Endothelial cell of umbilical vein (primary cell): ENCODE measurements around the gene ADARB2. TPM values are rescaled to one million over a fixed set of nuclear protein-coding genes. Genes with fewer than 3 reads are reported as not detected.

ENCODE experiments used
- BruUV-seq: library from RNA; stranded (reverse); fragments of 400-500 nt; replicated peaks from 2 replicates; lab custom pipeline; 2021; lab: Mats Ljungman, UMichigan
- CTCF ChIA-PET: fragments of 300-600, 350-600 bp; sonication (Branson Sonifier 250); formaldehyde crosslinking; loops from one replicate; lab custom pipeline; 2021; ENCODE audit warnings: antibody characterized with exemption, inconsistent platforms; lab: Charles Lee
- POLR2A ChIA-PET: fragments of 300-600, 350-600 bp; sonication (Branson Sonifier 250); formaldehyde crosslinking; loops from one replicate; lab custom pipeline; 2021; ENCODE audit warnings: antibody characterized with exemption, inconsistent platforms; lab: Charles Lee
- DNase-seq: peaks from one replicate; pipeline ENCODE4 v3.0.0-alpha.2; 2011; ENCODE audit warnings: low read depth, low spot score
- FAIRE-seq: peaks from 2 replicates; lab custom pipeline; 2011; peaks lifted over from hg19 to GRCh38; lab: Jason Lieb, UNC
- H2AFZ ChIP-seq: 2 replicates; pipeline ENCODE4 v1.6.0; 2012; ENCODE audit warnings: low read depth, low read length, control low read depth, inconsistent platforms
- H3K27ac ChIP-seq: 2 replicates; pipeline ENCODE4 v1.5.1; 2011; ENCODE audit warnings: low read depth, mild to moderate bottlenecking, control low read depth, low read length, moderate library complexity; ENCODE audit not compliant: insufficient read depth
- H3K27me3 ChIP-seq, 2 experiments: 2 replicates each; pipeline versions ENCODE4 v1.6.0 to v1.6.1; 2011; ENCODE audit warnings: low read length in 2 of 2, mixed read lengths in 1 of 2; ENCODE audit not compliant: control insufficient read depth in 2 of 2, insufficient read depth in 2 of 2
- H3K36me3 ChIP-seq, 2 experiments: 2 replicates in 1 of 2; 3 replicates in 1 of 2; pipeline ENCODE4 v1.5.1; 2011; ENCODE audit warnings: low read length in 2 of 2, mild to moderate bottlenecking in 1 of 2, moderate library complexity in 1 of 2; ENCODE audit not compliant: control insufficient read depth in 2 of 2, insufficient read depth in 2 of 2; ENCODE audit errors: extremely low read depth in 1 of 2
- H3K4me1 ChIP-seq: 3 replicates; pipeline ENCODE4 v1.5.1; 2011; ENCODE audit warnings: mild to moderate bottlenecking, low read length; ENCODE audit not compliant: control insufficient read depth, insufficient read depth; ENCODE audit errors: extremely low read depth
- H3K4me2 ChIP-seq: 2 replicates; pipeline ENCODE4 v1.6.1; 2011; ENCODE audit warnings: low read length, control low read depth, mixed read lengths; ENCODE audit not compliant: insufficient read depth
- H3K4me3 ChIP-seq, 3 experiments: fragments of 200-600 bp in 1 of 3; sonication (generic), shearing (Covaris generic) in 1 of 3; replicated peaks in 1 of 3; 2 replicates each; pipeline ENCODE4 v1.5.1; 2011 to 2016; ENCODE audit warnings: control low read depth in 3 of 3, low read length in 3 of 3, mild to moderate bottlenecking in 2 of 3, inconsistent platforms in 1 of 3, low read depth in 1 of 3, moderate library complexity in 1 of 3; ENCODE audit not compliant: insufficient read depth in 1 of 3
- H3K79me2 ChIP-seq: 2 replicates; pipeline ENCODE4 v1.6.0; 2012; ENCODE audit warnings: low read length, inconsistent platforms; ENCODE audit not compliant: control insufficient read depth, insufficient read depth
- H3K9ac ChIP-seq: replicated peaks from 2 replicates; pipeline ENCODE3; 2011; ENCODE audit warnings: low read length, control low read depth; ENCODE audit not compliant: insufficient read depth; ENCODE audit errors: extremely low read depth
- H3K9me1 ChIP-seq: replicated peaks from 3 replicates; pipeline ENCODE4 v1.6.0; 2011; ENCODE audit warnings: mild to moderate bottlenecking, low read length; ENCODE audit not compliant: control insufficient read depth, insufficient read depth; ENCODE audit errors: extremely low read depth
- H3K9me3 ChIP-seq: replicated peaks from 2 replicates; pipeline ENCODE4 v1.5.1; 2012; ENCODE audit warnings: low read length, inconsistent platforms; ENCODE audit not compliant: control insufficient read depth, insufficient read depth
- H4K20me1 ChIP-seq: replicated peaks from 2 replicates; pipeline ENCODE3; 2011; ENCODE audit warnings: mild to moderate bottlenecking, low read length; ENCODE audit not compliant: control insufficient read depth, insufficient read depth; ENCODE audit errors: extremely low read depth
- FOS ChIP-seq: IDR thresholded peaks from 2 replicates; pipeline ENCODE4 v1.6.1; 2011; ENCODE audit warnings: mild to moderate bottlenecking, low read length, moderate library complexity, borderline replicate concordance; ENCODE audit not compliant: insufficient read depth
- GATA2 ChIP-seq: IDR thresholded peaks from 2 replicates; pipeline ENCODE4 v1.7.0; 2011; ENCODE audit warnings: low read depth, mild to moderate bottlenecking, moderate library complexity, mixed read lengths, low read length; ENCODE audit not compliant: insufficient read length, insufficient read depth
- MAX ChIP-seq: IDR thresholded peaks from 2 replicates; pipeline ENCODE4 v1.6.1; 2011; ENCODE audit not compliant: insufficient read depth, insufficient read length
- POLR2A ChIP-seq: IDR thresholded peaks from 2 replicates; pipeline ENCODE4 v1.6.1; 2012; ENCODE audit warnings: low read depth, mild to moderate bottlenecking, control low read depth, low read length
- dilution Hi-C: fragments of 300-500 bp; cut with MboI; formaldehyde crosslinking; loops from one replicate; pipeline ENCODE4 v1.15.0; 2019; ENCODE audit warnings: low sequenced_read_pairs; ENCODE audit not compliant: extremely low pct_ligation_motif_present
- intact Hi-C: fragments of 100-400 bp; cut with micrococcal nuclease; formaldehyde crosslinking; loops from one replicate; pipeline ENCODE4 v1.10.0; 2022
- polyA plus RNA-seq, 4 experiments: library from polyadenylated mRNA; depleted of rRNA in 3 of 4; stranded (reverse) in 3 of 4; unstranded in 1 of 4; fragments of >200 nt; gene quantifications; 2 replicates each; pipeline versions ENCODE4 v1.2.1 to v1.2.3, GENCODE V29; 2011 to 2012; ENCODE audit warnings: missing spikeins in 1 of 4
- total RNA-seq: library from RNA; stranded (reverse); gene quantifications from 2 replicates; pipeline ENCODE4 v1.2.3, GENCODE V29; 2021
- TF ChIP-seq, protein P1 (sequence below), 2 donors: IDR thresholded peaks; 1 replicate in 1 of 2; 2 replicates in 1 of 2; pipeline ENCODE4 v1.5.1; 2011; ENCODE audit warnings: low read length in 2 of 2, mild to moderate bottlenecking in 2 of 2, moderate library complexity in 2 of 2, control low read depth in 1 of 2, inconsistent platforms in 1 of 2, low read depth in 1 of 2; ENCODE audit not compliant: insufficient read depth in 1 of 2; ENCODE audit errors: extremely low read depth in 1 of 2

ADARB2 gene
- total and polyA plus RNA-seq, 2 donors (not counting 3 experiments of a cell fraction or from before 2014, with no cell fraction given) = not detected

GRCh38 chr10:1309617-1310270 lies 427.6 kb downstream of the ADARB2 start:
- dilution Hi-C loops (no loop called here), intact Hi-C loops (no loop called here)
- no peak for FAIRE-seq
- no peaks in the 10 kb centered on the region for H3K4me1 ChIP-seq
- H2AFZ ChIP-seq = no peak overlapping the region
- CTCF ChIA-PET = no interaction called here
- no TSS peak for BruUV-seq
- no peaks in the 10 kb centered on the region for H3K79me2 ChIP-seq
- H3K9me3 ChIP-seq = no peaks in the 10 kb centered on the region
- no peak overlapping the region for H3K9ac ChIP-seq
- no peak overlapping the region for H3K4me2 ChIP-seq
- no peaks in the 10 kb centered on the region for H3K36me3 ChIP-seq
- H3K27ac ChIP-seq = no peak overlapping the region
- H4K20me1 ChIP-seq = no peaks in the 10 kb centered on the region
- POLR2A ChIA-PET = no interaction called here
- TF ChIP-seq GATA2 (no peak), POLR2A (no peak), MAX (no peak), FOS (no peak)
- TF ChIP-seq, protein P1, sequence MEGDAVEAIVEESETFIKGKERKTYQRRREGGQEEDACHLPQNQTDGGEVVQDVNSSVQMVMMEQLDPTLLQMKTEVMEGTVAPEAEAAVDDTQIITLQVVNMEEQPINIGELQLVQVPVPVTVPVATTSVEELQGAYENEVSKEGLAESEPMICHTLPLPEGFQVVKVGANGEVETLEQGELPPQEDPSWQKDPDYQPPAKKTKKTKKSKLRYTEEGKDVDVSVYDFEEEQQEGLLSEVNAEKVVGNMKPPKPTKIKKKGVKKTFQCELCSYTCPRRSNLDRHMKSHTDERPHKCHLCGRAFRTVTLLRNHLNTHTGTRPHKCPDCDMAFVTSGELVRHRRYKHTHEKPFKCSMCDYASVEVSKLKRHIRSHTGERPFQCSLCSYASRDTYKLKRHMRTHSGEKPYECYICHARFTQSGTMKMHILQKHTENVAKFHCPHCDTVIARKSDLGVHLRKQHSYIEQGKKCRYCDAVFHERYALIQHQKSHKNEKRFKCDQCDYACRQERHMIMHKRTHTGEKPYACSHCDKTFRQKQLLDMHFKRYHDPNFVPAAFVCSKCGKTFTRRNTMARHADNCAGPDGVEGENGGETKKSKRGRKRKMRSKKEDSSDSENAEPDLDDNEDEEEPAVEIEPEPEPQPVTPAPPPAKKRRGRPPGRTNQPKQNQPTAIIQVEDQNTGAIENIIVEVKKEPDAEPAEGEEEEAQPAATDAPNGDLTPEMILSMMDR (IDR thresholded peaks at IDR 0.05; ENCODE audit: extremely low read depth in 1 of 2, insufficient read depth in 1 of 2, low read depth in 1 of 2, low read length in 2 of 2) = no peak
- H3K4me3 ChIP-seq = no peak overlapping the region
- H3K9me1 ChIP-seq = no peaks in the 10 kb centered on the region
- no peak for DNase-seq
- no peaks in the 10 kb centered on the region for H3K27me3 ChIP-seq
